B cell (primary cell): ENCODE data around the gene SPRED2. TPM values are rescaled to one million over a fixed set of nuclear protein-coding genes. Genes with fewer than 3 reads are reported as not detected.

Experiments used
- ATAC-seq: fragments of 200-7000 bp; cut with Tn5 transposase; one replicate; pipeline ENCODE4 v1.10.0; 2021; ENCODE audit warnings: low read depth, mild to moderate bottlenecking, moderate number of reproducible peaks, moderate library complexity
- CTCF ChIA-PET: fragments of 350-600 bp; sonication (Branson Sonifier 250); formaldehyde crosslinking; loops from one replicate; lab custom pipeline; 2021; ENCODE audit warnings: antibody characterized with exemption, inconsistent platforms; lab: Charles Lee
- POLR2A ChIA-PET: fragments of 350-600 bp; sonication (Branson Sonifier 250); formaldehyde crosslinking; loops from one replicate; lab custom pipeline; 2021; ENCODE audit warnings: antibody characterized with exemption; lab: Charles Lee
- DNase-seq: peaks from one replicate; pipeline ENCODE4 v3.0.0; 2013
- H2AFZ ChIP-seq: 2 replicates; pipeline ENCODE4 v1.6.1; 2012; ENCODE audit warnings: mild to moderate bottlenecking, low read depth, low read length; ENCODE audit not compliant: insufficient read depth, poor library complexity, severe bottlenecking
- H3K27ac ChIP-seq, 2 donors: 1 replicate in 1 of 2; 2 replicates in 1 of 2; pipeline ENCODE4 v1.5.1; 2012 to 2013; ENCODE audit warnings: low read length in 2 of 2, mild to moderate bottlenecking in 2 of 2, moderate library complexity in 1 of 2
- H3K27me3 ChIP-seq, 4 experiments: fragments of 200-600 bp in 1 of 4; sonication (generic) in 1 of 4; replicated peaks in 1 of 4; 1 replicate in 2 of 4; 2 replicates in 2 of 4; pipeline versions ENCODE4 v1.6.1 to v1.7.0; 2013 to 2016; ENCODE audit warnings: low read length in 3 of 4, mild to moderate bottlenecking in 2 of 4, mixed read lengths in 1 of 4, moderate library complexity in 1 of 4; ENCODE audit not compliant: insufficient read depth in 4 of 4, control insufficient read depth in 3 of 4; ENCODE audit errors: control extremely low read depth in 1 of 4
- H3K36me3 ChIP-seq, 2 experiments: replicated peaks in 1 of 2; 1 replicate in 1 of 2; 2 replicates in 1 of 2; pipeline versions ENCODE4 v1.6.1 to v1.7.1; 2013; ENCODE audit warnings: low read length in 1 of 2; ENCODE audit not compliant: insufficient read depth in 2 of 2, control insufficient read depth in 1 of 2; ENCODE audit errors: control extremely low read depth in 1 of 2, extremely low read depth in 1 of 2
- H3K4me1 ChIP-seq, 2 donors: fragments of 200-600 bp in 1 of 2; sonication (generic) in 1 of 2; 1 replicate in 1 of 2; 2 replicates in 1 of 2; pipeline versions ENCODE4 v1.5.1 to v1.6.1; 2013 to 2017; ENCODE audit warnings: low read length in 2 of 2; ENCODE audit not compliant: control insufficient read depth in 2 of 2, insufficient read depth in 2 of 2
- H3K4me2 ChIP-seq: replicated peaks from 2 replicates; pipeline ENCODE3; 2012; ENCODE audit warnings: mild to moderate bottlenecking, low read depth, low read length; ENCODE audit not compliant: poor library complexity, severe bottlenecking
- H3K4me3 ChIP-seq, 5 experiments: fragments of 200-600 bp in 1 of 5; sonication (generic) in 1 of 5; 1 replicate in 3 of 5; 2 replicates in 2 of 5; pipeline versions ENCODE4 v1.5.1 to v1.7.0; 2011 to 2016; ENCODE audit warnings: low read length in 4 of 5, mild to moderate bottlenecking in 4 of 5, low read depth in 2 of 5, control low read depth in 1 of 5, moderate library complexity in 1 of 5; ENCODE audit not compliant: insufficient read depth in 1 of 5; ENCODE audit errors: control extremely low read depth in 1 of 5, extremely low read depth in 1 of 5
- H3K79me2 ChIP-seq: fragments of 200-600 bp; sonication (generic); one replicate; pipeline ENCODE4 v1.6.0; 2016; ENCODE audit warnings: low read length; ENCODE audit not compliant: control insufficient read depth, insufficient read depth
- H3K9ac ChIP-seq: fragments of 200-600 bp; sonication (generic); 2 replicates; pipeline ENCODE4 v1.6.1; 2017; ENCODE audit warnings: mild to moderate bottlenecking, low read length, moderate library complexity
- H3K9me3 ChIP-seq, 3 donors: one replicate each; pipeline versions ENCODE4 v1.6.1 to v1.7.1; 2013; ENCODE audit warnings: low read length in 2 of 3; ENCODE audit not compliant: control insufficient read depth in 2 of 3, insufficient read depth in 1 of 3; ENCODE audit errors: control extremely low read depth in 1 of 3
- H4K20me1 ChIP-seq: 2 replicates; pipeline ENCODE4 v1.6.0; 2012; ENCODE audit warnings: mild to moderate bottlenecking, low read length; ENCODE audit not compliant: insufficient read depth, control insufficient read depth, poor library complexity, severe bottlenecking
- H3K27ac Mint-ChIP-seq: one replicate; pipeline ENCODE4 v1.8.0; 2021; ENCODE audit warnings: mixed read lengths
- H3K27me3 Mint-ChIP-seq: one replicate; pipeline ENCODE4 v1.8.0; 2021; ENCODE audit warnings: mixed read lengths
- H3K4me1 Mint-ChIP-seq: one replicate; pipeline ENCODE4 v1.8.0; 2021; ENCODE audit warnings: mixed read lengths
- H3K4me3 Mint-ChIP-seq: one replicate; pipeline ENCODE4 v1.8.0; 2021; ENCODE audit warnings: mixed read lengths
- H3K9me3 Mint-ChIP-seq: one replicate; pipeline ENCODE4 v1.8.0; 2022; ENCODE audit warnings: mixed read lengths; ENCODE audit not compliant: insufficient read depth
- CTCF ChIP-seq: fragments of 200-600 bp; IDR thresholded peaks from one replicate; pipeline ENCODE4 v1.8.0; 2022; ENCODE audit warnings: antibody characterized with exemption, mild to moderate bottlenecking
- EZH2 ChIP-seq: IDR thresholded peaks from 2 replicates; pipeline ENCODE4 v1.6.1; 2012; ENCODE audit warnings: borderline replicate concordance, low read depth, mild to moderate bottlenecking, moderate library complexity, low read length; ENCODE audit not compliant: insufficient read depth, poor library complexity, severe bottlenecking
- WGBS: methylation state at CpG from one replicate; pipeline ENCODE4 v1.1.5; 2013; ENCODE audit warnings: missing lambda C conversion rate; ENCODE audit not compliant: insufficient coverage; 5-methylcytosine and 5-hydroxymethylcytosine counted together
- intact Hi-C: fragments of 100-400 bp; cut with micrococcal nuclease; formaldehyde crosslinking; loops from one replicate; pipeline ENCODE4 v1.10.0; 2022
- polyA plus RNA-seq: library from polyadenylated mRNA; depleted of rRNA; stranded (reverse); fragments of >200 nt; gene quantifications from 2 replicates; pipeline ENCODE4 v1.2.3, GENCODE V29; 2012
- total RNA-seq, 2 donors: library from RNA; stranded (reverse); fragments of 120-200 nt in 1 of 2; gene quantifications; 1 replicate in 1 of 2; 2 replicates in 1 of 2; pipeline versions ENCODE4 v1.2.3 to v1.2.4, GENCODE V29; 2013 to 2022

The SPRED2 gene
- total and polyA plus RNA-seq, 2 donors (not counting 1 experiment from before 2014, with no cell fraction given) = 0.40 to 1.3 TPM

DNA sequence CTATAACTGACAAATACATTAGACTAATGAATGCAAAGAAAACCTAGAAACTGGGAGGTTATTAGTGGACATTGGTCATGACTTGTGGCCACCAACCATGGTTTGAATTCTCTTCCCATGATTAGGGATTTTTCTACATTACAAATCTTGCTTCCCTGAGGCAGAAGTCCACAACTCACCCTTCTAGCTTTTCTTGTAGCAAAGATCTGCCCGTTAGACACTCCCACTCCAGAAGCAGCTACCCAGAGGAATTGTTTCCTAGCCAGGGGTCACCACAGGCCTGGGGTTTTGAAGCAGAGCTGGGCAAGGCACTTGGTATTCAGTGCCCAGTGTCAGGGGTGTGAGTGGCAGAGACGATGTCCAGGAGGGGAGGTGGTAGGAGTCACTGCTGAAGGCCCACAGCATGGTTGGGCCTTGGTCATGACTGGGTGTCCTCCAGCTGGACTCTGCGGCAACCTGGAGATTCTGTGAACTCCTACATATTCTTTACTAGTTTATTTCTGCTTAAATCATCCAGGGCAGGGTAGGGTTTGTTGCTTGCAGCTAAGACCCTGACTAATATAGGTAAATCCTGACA is 149.8 kb downstream of the SPRED2 start:
- H3K27ac ChIP-seq = no peak overlapping the region
- H3K36me3 ChIP-seq = no peaks in the 10 kb centered on the region
- H2AFZ ChIP-seq = no peak overlapping the region
- no peak overlapping the region for H3K27ac Mint-ChIP-seq
- H3K9me3 ChIP-seq = peaks cover 0 to 1% (median 0%) of the 10 kb centered on the region in 3 donors
- no peaks in the 10 kb centered on the region for H3K9me3 Mint-ChIP-seq
- 100% methylated on average over 1 of the region's 3 CpGs for WGBS
- ChIA-PET POLR2A (no interaction called here), CTCF (no interaction called here)
- intact Hi-C loops = no loop called here
- no peak overlapping the region for H3K4me3 Mint-ChIP-seq
- H3K27me3 ChIP-seq = no peaks in the 10 kb centered on the region
- H3K4me1 ChIP-seq = peaks cover 6 to 10% of the 10 kb centered on the region in 2 donors
- no peak overlapping the region for H3K9ac ChIP-seq
- H3K4me3 ChIP-seq = no peak overlapping the region
- no peak overlapping the region for H3K4me2 ChIP-seq
- no peak for DNase-seq
- ATAC-seq = no peak
- H3K27me3 Mint-ChIP-seq = peaks cover 8% of the 10 kb centered on the region
- no peak for TF ChIP-seq CTCF
- no peaks in the 10 kb centered on the region for H4K20me1 ChIP-seq
- no peaks in the 10 kb centered on the region for H3K79me2 ChIP-seq
- H3K4me1 Mint-ChIP-seq = peaks cover 9% of the 10 kb centered on the region

DNA sequence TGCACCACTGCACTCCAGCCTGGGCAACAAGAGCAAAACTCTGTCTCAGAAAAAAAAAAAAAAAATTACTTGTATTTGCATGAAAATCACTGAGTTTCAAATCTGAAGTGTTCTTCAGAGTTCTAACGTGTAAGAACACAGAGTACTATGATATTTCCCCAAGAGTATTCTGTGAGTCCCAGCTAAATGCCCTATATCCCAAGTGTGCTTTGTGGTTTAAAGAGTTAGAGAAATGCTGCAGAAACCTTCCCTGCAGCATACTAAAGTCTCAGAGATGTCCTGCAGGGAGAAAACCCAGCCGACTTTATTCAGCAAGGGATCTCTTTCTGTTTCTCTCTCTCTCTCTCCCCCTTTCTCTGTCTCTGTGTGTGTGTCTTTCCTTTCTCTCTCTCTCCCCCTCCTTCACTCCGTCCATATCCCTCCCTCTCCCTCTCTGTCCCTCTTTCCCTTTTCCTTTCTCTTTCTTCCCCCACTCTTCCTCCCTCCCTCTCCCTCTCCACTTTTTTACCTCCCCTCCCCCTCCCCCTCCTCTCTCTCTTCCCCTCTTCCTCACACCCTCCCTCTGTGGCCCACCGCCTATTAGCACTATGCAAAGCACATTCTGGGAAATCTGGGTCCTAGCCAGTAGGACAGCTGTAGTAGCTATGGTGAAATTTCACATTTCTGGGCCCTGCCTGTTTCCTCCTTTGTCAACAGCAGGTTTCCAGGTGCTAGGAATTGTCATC is 150.6 kb downstream of the SPRED2 start:
- POLR2A ChIA-PET = no interaction called here
- WGBS = 43% methylated on average over 2 of the region's 4 CpGs
- H3K4me2 ChIP-seq = no peak overlapping the region

More for the DNA sequence above, 150.6 kb downstream of the SPRED2 start:
- CTCF ChIA-PET = no interaction called here
- ATAC-seq (no peak), DNase-seq (no peak)
- Mint-ChIP-seq H3K9me3 (no peaks in the 10 kb centered on the region), H3K27ac (no peak overlapping the region), H3K4me1 (peaks cover 9% of the 10 kb centered on the region), H3K4me3 (no peak overlapping the region), H3K27me3 (peaks cover 8% of the 10 kb centered on the region)
- no peak overlapping the region for H2AFZ ChIP-seq
- H4K20me1 ChIP-seq = no peaks in the 10 kb centered on the region
- no peak overlapping the region for H3K4me3 ChIP-seq
- TF ChIP-seq CTCF (no peak), EZH2 (no peak)
- H3K79me2 ChIP-seq = no peaks in the 10 kb centered on the region
- no peaks in the 10 kb centered on the region for H3K27me3 ChIP-seq
- H3K9me3 ChIP-seq = peaks cover 0 to 1% (median 0%) of the 10 kb centered on the region in 3 donors
- intact Hi-C loops = no loop called here
- H3K27ac ChIP-seq = no peak overlapping the region
- H3K36me3 ChIP-seq = no peaks in the 10 kb centered on the region
- H3K9ac ChIP-seq = no peak overlapping the region
- H3K4me1 ChIP-seq = peaks cover 6 to 10% of the 10 kb centered on the region in 2 donors
